D341Med (cell line): ENCODE results near the gene SPECC1L.
A peak's percentile ranks its signal among the peaks of the same experiment; 100 is the strongest.
"Not testable (repeated sequence)": the region's sequence is repeated elsewhere in the genome, so short reads cannot be mapped to it uniquely, and the experiment has no call there.

Experiments used
- DNase-seq: peaks from one replicate; pipeline ENCODE4 v3.0.0; 2012; ENCODE audit warnings: low spot score

Gene SPECC1L

DNA sequence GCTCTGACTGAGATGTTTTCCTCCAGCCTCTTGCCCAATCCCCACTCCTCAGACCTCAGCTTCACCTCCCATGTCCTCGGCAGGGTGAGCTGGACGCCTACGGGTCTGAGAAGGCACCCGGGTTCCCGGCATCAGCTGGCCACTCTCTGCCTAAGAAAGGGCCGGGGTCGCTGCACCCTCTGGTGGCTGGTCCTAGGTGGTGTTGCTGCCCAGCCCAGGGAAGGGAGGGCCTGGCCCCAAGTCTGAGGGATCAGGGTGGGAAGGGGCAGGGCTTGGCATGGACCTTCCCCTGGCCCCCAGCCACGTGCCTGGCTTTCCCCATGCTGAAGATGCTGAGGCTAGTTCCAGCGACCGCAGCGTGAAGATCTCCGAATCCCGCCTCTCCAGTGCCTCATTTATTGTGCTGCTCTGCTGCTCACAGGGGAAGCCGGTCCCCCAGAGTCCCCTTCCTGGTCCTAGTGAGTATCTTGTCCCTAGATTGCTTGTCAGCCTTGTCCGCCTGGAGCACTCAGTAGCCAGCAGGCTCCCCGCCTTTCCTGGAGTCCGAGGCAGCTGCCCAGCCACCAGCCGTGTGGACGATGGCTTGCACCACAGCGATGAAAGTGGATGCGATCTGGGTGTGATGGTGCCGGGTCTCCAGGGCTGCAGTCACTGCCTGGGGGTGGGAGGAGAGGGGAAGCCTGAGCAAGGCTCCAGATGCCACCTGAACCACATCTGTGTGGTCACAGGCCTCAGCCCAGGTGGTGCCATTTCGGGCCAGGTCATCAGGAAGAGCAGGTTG, 22.9 kb upstream of the SPECC1L start:
- DNase-seq = peak; percentile 91

DNA sequence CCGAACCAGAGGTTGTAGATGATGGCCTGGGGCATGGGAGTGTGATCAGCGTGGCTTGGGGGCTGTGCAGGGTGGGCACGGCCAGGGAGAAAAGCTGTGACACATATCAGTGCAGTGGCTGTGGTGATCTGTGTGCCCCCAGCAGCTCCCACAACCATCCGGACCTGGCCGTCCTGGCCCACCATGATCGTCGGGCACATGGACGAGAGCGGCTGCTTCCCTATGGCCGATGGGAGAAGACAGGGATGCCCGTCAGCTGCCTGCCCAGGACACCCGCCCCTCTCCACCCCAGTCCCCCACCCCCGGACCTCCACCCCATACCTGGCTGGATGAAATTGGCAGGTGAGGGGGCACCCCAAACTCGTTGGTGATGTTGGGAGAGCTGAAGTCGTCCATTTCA, 22.0 kb upstream of the SPECC1L start:
- DNase-seq = not testable (repeated sequence)

DNA sequence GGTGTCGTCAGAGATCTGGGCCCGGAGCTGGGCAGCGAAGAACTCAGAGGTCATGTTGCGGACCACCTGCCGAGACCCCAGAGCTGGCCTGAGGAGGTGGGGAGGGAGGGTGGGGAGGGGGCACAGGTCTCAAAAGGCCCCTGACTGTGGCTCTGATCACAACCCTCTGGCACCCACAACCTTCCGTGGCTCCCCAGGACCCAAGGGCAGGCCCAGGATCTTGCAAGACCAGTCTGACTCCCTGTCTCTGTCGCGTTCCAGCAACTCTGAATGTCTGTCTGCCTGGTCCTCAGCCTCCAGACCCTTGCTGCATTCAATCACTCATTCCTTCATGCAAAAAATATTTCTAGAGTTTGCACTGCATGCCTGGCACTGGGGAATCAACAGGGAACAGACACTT, 21.2 kb upstream of the SPECC1L start:
- DNase-seq = not testable (repeated sequence)

DNA sequence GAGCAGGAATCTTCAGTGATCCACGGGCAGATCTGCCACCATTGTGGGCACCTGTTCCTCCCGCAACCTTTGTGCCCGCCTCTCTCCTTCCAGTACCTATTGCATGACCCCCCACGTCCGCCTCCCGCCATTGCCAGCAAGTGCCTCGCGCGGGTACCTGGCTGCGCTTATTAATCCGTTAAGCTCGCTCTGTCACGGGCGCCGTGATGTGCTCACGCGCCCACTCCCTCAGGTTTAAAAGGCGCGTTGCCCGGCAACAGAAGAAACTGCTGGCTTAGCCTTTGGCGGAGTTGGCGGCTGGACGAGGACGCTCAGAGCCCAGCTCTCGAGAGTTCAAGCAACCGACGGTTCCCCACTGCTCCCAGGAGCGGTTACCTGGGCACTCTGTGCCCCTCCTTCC, 19.3 kb upstream of the SPECC1L start:
- not testable (repeated sequence) for DNase-seq

DNA sequence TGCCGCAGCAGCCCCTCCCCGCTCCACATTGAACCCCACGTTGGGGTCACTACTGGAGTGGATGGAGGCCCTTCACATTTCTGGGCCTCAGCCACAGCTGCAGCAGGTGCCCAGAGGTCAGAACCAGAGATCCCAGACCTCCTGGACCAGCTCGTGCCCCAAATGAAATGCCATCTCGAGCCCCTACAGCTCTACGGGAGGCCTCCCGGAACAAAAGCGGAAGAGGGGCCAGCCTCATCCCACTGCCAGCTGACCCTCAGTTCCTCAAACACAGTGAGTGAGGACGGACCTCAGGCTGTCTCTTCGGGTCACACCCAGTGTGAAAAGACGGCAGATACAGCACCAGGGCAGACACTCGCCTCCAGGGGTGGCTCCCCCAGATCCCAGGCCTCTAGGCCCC, 17.5 kb upstream of the SPECC1L start:
- DNase-seq = not testable (repeated sequence)

DNA sequence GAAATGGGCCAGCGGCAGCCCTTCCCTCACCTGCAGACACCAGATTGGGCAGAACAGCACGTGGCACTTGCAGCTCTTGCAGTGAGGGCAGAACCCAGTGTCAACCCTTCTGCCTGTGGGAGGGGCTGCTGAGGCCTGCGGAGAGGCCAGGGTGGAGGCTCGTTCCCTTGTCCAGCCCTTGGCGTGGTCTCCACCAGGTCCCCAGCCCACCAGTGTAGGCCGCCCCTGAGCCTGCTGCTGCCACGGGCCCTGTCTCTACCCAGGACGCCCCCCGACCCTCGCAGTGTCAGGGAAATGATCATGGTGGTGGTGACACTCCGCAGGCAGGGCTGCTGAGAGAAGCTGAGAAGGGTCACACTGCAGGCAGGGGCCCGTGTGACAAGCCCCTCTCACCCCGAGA, 14.5 kb upstream of the SPECC1L start:
- DNase-seq = not testable (repeated sequence)

DNA sequence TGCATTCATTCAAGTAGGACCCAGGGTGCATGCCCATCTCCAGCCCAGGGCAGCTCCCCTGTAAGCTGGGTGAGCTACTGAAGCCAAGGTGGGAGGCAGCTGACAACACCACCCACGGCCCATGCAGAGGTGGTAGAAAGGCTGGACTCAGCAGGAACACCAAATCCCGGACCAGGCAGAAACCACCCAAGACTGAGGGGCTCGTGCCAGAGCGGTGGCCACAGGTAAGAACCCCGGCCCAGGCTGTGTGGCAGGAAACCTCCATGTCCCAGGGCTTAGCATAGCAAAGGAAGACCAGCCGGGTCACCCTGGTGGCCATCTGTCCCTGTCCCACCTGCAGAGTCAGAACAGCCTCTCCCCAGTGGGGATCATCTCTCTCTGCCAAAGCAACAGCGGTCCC, 13.9 kb upstream of the SPECC1L start:
- DNase-seq = not testable (repeated sequence)

DNA sequence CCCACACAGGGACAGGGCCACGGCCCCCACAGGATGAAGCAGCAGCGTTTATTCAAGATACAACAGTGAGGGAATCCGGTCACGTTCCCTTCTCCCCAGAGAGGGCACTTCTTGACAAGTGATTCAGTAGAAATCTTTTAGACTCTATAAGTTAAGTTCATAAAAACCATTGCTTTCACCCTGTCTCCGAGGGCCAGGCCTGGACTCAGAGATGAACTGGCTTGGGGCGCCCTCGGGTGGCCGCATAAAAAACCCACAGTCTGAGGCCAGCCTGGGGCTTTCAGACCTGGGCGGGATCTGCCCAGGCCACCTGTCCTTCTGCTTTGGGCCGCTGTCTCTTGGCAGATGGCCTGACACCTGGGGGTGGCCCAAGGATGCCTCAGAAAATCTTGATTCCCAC, 11.2 kb upstream of the SPECC1L start:
- not testable (repeated sequence) for DNase-seq

DNA sequence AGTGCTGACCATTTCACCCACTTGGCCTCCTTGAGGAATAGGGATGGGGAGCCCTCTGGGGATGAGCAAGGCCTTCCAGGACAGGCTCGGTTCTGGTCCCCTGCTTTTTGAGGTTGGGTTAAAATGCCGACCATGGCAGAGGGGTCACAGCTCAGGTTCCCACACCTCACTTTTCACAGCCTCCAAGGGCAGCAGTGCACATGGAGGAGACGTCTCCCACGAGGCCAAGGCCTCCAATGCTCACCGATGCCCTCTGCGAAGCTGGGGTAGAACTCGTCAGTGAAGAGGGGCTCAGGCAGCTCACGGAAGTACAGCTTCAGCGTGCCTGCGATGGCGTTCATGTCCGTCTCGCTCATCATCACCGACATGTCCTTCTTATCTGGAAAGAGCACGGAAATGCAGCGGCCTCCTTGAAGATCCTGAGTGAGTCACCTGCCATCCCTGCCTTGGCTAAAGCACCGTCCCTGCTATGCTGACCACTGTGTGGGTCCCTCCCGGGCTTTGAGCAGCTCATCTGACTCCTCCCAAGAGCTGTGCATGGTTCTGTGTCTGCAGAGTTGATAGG, 8.4 kb upstream of the SPECC1L start:
- DNase-seq = not testable (repeated sequence)

DNA sequence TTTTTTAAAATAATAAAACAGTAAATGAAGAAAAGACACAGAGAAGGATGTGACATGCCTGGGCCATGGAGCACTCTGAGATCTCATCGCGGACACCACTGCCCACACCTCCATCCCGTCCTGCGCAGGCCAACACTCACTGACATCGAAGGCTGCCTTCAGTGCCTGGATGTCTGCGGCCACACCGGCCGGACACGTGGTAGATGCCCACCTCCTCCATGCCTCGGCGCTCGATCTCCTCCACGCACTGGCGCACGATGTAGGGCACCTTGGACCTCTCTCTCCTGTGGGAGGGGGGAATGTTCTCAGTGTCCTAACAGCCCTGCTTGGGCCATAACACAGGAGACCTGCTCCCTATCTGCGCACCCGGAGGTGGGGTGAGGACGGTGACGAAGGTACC, 7.2 kb upstream of the SPECC1L start:
- DNase-seq = not testable (repeated sequence)

DNA sequence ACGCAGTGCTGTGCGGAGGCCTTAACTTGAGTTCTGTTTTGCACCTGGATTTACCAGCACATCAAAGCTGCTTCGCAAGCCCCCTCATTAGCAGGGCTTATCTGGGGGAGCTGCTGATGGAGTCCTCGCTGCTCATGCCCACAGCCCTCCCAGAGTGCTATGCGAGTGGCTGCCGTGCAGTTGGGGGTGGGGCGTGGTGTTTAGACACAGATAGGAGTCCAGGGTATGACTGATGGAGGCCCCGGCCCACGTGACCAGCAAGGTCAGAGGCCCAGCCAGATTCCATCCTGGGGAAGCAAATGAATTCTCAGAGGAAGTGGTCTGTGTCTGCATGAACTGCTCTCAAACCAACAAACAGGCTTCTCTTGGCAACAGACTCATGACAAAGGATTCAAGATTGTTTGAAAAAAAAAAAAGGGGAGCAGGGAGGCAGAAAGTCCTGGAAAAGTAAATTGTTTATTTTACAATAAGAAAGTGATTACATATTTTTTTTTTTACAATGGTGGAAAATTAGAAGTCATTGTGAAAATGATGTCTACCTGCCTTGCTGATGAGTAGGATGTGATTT, 6.2 kb upstream of the SPECC1L start:
- not testable (repeated sequence) for DNase-seq

DNA sequence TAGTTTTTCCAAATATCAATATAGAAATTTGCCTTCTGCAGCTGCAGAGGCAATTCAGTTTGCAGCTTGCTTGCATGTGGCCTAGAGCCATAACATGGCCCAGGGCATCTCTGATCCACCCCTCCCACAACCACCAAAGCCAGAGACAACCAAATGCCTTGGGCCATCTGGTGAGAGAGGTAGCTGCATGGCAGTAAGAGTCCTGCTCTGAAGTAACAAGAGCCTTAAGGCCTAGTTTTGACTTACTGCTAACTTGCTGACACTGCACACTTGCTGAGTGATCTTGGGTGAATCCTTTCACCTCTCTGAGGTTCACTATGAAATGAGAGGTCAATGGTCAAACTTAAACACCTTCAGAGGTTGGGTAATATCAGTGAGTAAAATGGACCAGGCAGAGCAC, 4.9 kb upstream of the SPECC1L start:
- DNase-seq = no peak

DNA sequence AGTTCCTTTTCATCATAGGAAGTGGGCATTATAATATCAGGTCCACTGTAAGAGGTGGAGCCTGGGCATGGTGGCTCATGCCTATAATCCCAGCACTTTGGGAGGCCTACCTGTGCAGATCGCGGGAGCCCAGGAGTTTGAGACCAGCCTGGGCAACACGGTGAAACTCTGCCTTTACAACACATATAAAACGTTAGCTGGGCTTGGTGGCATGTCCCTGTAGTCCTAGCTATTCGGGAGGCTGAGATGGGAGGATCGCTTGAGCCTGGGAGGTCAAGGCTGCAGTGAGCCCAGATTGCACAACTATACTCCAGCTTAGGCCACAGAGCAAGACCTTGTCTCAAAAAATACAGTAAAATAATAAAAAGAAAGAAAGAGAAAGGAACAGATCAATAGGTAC, 4.1 kb upstream of the SPECC1L start:
- DNase-seq = not testable (repeated sequence)

DNA sequence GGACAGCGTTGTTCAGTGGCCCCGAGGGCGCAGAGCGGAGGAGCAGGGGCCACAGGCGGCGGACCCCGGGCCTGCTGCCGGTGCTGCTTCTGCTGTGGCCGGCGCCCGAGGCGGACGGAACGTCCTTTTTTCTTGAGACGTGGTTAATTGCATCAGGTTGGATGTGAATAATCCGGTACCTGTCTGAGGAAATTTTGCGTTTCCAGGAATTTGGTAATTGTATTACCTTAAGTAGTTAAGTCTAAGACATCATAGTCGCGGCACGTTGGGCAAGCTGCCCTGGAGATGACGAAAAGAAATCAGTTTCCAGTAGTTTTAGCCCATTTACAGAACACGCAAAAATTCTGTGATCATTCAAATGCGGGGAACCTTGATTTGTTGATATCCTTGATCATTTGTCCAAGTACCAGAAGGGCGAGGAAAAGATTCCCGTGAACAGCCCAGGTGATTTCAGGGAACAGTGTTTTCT, 789 bp downstream of the SPECC1L start:
- DNase-seq = peak; percentile 81

DNA sequence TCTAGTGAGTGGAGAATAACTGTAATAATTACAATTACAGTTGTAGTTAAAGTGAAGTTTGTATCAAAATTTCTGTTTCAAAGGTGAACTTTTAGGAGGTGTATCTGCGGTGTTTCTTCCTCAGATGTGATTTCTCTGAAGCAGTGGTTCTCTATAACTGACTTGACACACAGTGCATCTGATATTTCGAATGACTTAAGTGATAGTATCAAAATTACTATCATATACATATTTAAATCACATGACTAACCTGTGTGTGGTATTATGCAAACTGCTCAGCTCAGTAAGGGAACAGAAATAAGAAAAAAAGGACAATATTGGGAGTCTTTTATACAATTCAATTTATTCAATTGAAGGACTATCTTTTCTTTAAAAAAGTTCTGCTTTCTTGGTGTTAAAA, 2.4 kb downstream of the SPECC1L start:
- DNase-seq = not testable (repeated sequence)

DNA sequence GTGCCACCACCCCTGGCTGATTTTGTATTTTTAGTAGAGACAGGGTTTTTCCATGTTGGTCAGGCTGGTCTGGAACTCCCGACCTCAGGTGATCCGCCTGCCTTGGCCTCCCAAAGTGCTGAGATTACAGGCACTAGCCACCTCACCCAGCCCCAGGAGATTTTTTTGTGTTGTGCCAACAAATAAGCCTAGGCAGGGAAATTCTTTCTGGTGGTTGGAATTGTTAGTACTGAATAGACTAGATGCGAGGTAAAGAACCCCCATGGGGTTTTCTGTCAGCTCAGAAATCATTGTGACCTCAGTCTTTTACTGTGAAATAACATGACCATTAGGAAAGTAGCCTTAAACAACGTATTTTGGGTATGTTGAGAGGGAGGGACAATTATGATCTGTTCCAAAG, 3.3 kb downstream of the SPECC1L start:
- not testable (repeated sequence) for DNase-seq

DNA sequence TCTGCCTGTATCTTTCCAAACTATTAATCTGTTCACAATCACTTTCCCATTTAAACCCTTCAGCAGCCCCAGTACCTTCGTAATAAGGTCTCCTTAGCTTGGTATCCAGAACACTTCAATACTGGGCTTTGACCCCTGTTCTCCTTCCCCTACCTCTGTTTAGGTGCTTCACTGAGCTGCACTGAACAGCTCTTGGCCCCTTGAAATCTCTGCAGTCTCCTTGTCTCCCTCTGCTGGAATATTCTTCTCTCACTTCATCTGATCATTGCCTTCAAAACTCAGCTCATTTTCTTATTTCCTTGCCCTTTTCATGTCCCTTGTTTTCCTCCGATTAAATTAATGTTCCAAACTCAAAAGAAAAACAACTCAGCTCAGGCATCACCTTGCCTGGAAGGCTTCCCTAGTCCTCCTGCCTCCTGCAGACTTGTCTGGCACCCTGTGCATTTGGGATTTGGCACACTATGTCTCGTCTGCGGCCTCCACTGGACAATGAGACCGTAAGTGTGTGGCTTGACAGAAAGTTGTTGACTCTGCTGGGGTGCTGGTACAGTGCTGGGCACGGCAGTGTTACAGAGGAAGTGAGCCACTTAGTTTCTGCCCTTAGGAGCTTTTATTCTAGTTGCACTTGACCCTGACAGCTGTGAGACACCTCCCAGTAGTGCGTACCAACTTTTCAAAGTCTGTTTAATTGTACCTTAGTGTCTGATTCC, 4.2 kb downstream of the SPECC1L start:
- not testable (repeated sequence) for DNase-seq

DNA sequence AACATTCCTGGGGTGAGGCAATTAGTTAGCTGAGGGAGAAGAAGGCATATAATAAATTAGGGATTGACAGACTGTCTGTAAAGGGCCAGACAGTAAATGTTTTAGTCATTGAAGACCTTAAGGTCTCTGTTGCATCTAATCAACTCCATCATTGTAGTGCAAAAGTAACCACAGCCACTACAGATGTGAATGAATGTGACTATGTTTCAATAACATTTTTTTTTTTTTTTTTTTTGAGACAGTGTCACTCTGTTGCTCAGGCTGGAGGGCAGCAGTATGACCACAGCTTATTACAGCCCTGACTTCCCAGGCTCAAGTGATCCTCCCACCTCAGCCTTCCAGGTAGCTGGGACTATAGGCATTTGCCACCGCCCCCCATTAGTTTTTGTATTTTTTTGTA, 9.7 kb downstream of the SPECC1L start:
- DNase-seq = not testable (repeated sequence)

DNA sequence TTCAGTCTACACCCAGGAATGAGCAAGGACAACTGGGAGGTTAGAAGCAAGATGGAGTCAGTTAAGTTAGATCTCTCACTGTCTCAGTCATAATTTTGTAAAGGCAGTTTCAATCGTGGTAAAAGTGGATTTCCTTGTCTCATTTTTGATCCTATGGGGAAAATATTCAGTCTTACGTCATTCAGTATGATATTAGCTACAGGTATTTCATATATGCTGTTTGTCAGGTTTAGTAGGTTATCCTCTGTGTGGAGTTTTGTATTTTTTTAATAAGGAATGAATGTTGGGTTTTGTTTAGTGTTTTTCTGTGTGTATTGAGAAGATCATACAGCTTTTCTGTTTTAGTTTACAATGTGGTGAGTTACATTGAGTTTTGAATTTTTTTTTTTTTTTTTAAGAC, 11.8 kb downstream of the SPECC1L start:
- DNase-seq = no peak

DNA sequence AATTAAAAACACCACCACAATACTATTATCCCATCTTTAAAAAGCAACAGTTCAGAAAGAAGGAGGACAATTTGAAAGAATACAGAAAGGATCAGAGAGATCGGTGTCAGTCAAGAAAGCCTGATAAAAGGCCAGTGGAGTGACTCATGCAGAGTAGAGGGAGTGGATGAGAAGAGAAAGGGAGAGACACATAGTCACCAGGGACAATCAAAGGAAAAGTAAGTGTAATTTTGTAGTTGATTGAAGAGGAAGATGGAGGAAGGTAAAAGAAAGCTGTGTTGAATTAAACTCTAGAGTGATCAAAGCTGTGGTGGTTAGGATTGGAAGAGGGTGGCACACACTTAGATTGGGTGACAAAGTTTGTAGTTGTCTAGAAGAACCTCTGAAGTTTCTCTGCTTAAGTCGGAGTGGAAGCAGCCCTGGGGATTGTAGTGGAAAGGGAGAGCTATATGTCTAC, 14.1 kb downstream of the SPECC1L start:
- DNase-seq = no peak

DNA sequence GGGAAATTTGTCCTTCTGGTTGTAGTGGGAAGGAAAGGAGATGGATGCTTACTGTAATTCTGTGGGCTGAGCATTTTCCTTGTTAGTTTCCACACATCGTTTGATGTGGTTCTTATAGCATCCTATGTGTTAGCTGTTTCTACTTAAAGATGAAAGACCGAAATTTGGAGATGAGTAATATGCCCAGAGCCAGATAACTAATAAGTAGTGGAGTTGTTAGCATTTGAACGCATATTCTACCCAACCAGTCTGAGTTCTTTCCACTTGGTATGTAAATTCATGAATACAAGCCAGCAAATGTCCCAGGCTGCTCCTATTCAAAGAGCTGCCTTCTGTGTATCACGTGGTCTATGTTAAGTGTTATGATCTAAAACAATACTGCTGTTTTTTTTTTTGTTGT, 14.6 kb downstream of the SPECC1L start:
- DNase-seq = no peak

DNA sequence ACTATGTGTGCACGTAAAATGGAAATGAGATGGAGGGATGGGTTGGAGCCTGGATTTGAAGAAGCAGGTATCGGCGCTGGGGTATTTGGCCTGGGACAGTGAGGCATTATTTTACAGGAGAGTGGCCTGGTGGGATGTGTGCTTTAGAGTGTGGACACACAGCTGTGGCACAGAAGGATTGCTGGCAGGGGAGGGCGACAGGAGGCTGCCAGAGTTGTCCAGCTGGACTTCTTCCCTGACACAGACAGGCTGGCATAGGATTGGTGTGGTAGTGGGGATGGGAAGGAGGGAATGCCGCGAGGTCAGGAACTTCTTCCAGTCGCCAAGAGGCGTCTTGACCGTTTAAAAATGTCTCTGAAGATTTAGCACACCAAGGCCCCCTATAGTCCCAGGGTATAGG, 16.6 kb downstream of the SPECC1L start:
- not testable (repeated sequence) for DNase-seq

DNA sequence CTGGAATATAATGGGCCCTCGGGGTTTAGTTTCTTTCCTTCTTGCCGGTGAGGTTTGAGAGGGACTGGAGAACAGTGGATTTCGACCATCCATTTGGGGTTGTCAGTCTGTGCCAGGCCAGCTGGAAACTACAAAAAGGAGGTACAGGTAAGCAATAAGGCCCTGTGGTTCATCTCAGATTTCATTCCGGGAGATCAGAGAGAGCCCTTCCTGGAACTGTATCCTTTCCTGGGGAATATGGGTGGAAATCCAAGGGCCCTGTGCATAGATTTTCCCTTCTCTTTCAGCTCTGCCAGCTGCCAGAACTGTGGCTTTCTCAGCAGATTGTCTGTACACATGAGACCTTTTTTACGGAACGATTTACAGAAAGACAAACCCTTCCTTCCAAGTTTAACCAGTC, 17.2 kb downstream of the SPECC1L start:
- DNase-seq = not testable (repeated sequence)
